Renal cortical epithelial cell (primary cell): Measurements from ENCODE around the gene MB. TPM values are rescaled to one million over a fixed set of nuclear protein-coding genes. Genes with fewer than 3 reads are reported as not detected.
A peak's percentile ranks its signal among the peaks of the same experiment; 100 is the strongest.
"Not testable (repeated sequence)": the region's sequence is repeated elsewhere in the genome, so short reads cannot be mapped to it uniquely, and the experiment has no call there.

ENCODE experiments used
- DNase-seq: peaks from one replicate; pipeline ENCODE4 v3.0.0-alpha.2; 2011; ENCODE audit warnings: low read depth
- total RNA-seq: library from RNA; depleted of rRNA; stranded (reverse); fragments of >200 nt; gene quantifications from 2 replicates; pipeline ENCODE4 v1.2.3, GENCODE V29; 2014

MB gene
- not detected in 2 replicates for total RNA-seq

DNA sequence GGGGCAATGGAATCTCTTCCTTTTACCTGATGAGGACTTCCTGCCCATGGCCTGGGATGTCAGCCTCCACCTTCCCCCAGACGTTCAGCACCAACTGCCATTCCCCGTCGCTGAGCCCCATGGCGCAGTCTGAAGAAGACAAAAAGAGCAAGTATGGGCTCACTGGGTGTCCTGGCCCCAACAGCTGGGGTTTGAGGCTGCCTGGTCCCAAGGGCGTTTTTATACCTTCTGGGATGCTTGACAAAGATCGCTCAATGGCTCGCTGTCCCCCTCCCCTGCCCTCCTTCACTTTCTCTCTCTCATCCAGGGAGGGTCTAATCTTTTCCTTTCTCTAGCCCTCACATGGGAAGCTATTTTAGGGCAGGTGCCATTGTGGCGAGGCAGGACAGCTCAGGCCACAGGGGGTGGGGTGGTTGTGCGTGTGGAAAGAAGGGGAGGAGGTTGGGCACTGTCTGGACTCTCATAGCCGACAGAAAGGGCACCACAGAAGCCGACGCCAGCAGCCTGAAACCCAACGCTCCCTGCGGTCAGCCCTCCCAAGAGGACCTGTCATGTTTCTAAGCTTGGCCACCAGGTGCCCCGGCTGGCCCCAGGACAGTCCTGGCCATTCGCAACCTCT, at the start of gene MB:
Gene MB, minus strand, starts transcription at position 193 of the 619 bp plus-strand sequence. Its CDS starts 72 bp downstream, at position 121.
- DNase-seq, result no peak

DNA sequence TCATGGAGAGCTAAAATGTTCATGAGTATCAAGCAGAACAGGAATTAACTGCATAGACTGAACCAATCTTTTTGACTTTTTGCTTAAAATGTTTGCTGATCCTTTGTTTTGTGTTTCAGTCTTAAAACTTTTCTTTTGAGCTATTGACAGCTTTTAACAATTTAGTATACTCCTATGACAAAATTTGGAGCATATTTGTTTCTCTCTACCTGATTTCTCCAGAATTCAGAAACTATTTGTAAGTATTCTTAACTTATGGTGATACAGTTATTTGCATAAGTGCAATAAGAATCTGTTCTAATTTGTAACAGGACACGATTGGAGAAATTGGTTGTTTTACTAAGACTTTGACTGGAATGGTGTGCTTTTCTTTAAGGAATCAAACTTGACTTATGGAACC, 49.6 kb upstream of the MB start:
- DNase-seq, result not testable (repeated sequence)

DNA sequence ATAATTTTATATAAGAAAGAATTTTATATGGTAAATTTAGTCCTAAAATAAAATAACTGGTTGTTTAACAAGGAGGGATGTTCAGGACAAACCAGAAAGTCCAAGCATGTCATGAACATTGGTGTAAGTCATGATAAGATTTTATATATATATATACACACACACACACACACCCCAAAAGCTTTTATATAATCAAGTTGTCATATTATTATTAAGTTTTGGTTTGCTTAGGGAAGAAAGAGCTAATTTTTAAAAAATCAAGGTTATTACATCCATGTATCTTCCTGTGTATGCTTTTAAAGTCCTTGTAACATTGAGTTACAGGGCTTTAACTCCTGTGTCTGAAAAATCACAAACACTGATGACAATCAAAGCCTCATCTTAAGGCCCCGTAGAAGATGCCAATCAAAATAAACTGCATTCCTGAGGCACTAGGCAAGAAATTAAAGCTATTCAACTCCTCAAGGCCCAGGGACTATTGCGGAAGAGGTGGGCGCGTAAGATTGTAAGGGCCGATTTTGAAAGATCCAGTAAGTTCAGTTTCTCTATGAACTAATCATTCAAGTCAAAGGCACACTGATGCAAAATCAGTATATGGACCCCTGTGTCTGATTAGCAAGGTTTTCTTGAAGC, 47.9 kb upstream of the MB start:
- no peak for DNase-seq

GRCh38 chr22:35663371-35663770, 46.2 kb upstream of the MB start:
- DNase-seq, result no peak

- DNase-seq, result no peak
These were observed 45.8 kb upstream of the MB start for GRCh38 chr22:35662914-35663313.

DNA sequence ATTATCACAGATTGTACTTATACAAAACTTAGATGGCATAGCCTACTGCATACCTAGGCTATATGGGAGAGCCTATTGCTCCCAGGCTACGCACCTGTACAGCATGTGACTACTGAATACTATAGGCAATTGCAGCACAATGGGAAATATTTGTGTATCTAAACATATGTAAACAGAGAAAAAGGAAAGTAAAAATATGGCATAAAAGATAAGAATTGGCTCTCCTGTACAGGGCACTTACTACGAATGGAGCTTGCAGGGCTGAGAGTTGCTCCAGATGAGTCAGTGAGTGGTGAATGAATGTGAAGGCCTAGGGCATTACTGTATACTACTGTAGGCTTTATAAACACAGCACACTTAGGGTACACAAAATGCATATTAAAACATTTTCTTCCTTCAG, 44.3 kb upstream of the MB start:
- DNase-seq, result no peak

DNA sequence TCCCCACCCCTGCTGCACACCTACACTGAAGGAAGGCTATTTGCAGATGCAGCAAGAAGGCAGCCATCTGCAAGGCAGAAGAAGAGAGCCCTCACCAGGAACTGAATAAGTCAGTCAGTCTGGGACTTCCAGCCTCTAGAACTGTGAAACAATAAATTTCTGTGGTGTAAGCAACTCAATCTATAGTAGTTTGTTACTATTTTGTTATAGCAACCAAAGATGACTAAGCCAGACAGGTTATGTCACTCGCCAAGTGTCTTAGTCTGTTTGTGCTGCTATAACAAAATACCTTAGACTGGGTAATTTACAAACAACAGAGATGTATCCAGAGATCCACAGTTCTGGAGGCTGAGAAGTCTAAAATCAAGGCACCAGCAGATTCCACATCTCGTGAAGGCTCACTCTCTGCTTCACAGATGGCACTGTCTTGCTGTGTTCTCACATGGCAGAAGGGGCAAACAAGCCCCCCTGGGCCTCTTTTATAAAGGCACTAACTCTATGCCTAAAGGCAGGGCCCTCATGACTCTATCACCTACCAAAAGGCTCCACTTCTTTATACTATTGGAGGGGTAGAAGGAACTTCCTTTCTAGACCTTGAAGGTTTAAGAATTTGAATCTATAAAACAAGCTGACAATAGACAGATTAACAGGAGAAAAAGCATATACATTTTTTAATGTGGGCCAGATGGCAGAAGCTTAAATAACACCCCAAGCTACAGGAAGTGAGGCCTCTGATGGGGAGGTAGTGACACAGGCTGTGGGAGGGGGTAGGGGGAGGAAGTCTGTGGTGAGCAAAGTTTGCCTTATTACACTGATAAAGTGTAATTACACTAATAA, 43.4 kb upstream of the MB start:
- peak; percentile 29 for DNase-seq

DNA sequence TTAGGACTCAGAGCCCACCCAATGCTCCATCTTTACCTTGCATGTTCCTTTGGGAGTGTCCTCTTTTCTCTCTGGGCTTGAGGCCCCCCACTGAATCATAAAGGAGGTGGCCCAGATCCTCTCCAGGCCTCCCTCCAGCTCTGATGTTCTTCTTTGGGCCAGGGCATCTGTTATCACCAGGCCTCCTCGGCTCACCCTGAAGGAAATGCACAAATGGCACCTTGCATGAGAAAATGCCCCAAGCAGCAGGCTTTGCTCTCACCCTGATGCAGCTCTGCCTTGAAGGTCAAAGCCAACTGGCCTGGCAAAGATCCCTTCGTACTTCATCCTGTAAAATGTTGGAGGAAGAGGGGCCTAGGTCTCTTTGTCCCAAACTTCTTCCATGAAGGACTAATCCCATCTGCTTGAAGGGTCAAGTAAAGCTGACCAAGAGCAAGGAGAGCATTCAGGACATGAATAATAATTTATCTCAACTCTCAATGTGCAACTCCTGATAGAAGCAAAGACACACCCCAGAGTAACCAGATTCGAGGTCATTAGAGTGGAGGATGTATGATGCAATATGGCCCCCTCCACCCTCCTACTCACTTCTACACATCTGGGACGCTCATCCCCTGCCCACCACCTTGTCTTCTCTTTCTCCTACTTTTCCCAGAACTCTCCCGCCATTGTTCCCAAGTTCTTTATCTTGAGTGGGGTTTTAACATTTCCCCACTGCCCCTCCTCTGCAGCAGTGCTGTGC, 40.6 kb upstream of the MB start:
- DNase-seq, result no peak

DNA sequence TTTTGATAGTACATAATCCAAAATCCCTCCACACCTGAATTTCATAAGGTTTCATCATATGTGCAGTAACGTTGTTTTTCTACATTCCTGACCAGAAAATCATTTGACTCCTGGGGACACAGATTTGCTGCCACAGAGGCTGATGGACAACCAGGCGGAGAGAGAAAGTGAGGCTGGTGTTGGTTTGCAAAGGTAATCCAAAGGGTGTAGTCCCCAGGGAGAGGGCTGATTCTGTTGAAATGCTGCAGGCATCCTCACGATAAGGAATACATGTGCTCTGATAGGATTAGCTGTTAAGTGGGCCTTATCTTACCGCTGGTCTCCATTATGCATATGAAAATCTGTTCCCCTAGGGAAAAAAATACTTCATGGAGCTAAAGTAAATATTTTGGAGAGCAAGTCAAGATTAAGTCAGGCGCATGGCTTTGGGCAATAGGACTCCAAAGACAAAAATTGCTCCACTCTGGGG, 39.2 kb upstream of the MB start:
- DNase-seq, result no peak

DNA sequence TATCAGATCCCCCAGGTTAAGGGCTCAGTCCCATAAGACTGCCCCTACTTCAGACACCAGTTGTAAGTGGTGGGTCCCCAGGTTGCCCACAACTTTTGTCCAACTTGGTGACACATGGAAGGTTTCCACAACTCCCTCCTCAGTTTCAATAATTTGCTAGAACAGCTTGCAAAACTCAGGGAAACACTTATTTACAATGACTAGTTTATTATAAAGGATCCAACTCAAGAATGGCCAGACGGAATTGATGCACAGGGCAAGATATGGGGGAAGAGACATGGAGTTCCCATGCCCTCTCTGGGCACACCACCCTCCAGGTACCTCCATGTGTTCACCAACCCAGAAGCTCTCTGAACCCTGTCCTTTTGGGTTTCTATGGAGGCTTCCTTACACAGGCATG, 36.7 kb upstream of the MB start:
- no peak for DNase-seq

DNA sequence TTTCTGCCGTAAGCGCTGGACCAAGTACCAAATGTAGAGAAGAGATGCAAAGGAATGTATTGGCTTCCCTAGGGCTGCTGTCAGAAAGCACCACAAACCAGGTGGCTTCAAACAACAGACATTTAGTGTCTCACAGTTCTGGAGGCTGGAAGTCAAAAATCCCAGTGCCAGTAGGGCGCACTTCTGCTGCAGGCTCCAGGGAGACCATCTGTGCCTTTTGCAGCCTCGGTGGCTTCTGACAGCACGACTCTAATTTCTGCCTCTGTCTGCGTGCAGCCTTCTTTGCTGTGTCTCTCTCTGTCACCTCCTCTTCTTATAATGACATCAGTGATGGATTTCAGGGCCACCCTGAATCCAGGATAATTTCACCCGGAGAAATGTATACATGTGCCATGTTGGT, 34.0 kb upstream of the MB start:
- no peak for DNase-seq

- no peak for DNase-seq
These were observed 32.6 kb upstream of the MB start for GRCh38 chr22:35649636-35650250.

- no peak for DNase-seq
These were observed 32.0 kb upstream of the MB start for GRCh38 chr22:35649026-35649553.

- peak; percentile 81 for DNase-seq
These were observed 31.2 kb upstream of the MB start, which contains the start of gene APOL6 for GRCh38 chr22:35648066-35649025. Gene APOL6, plus strand, starts transcription at chr22:35648446. Its CDS starts 7,980 bp downstream, at chr22:35656426.

- no peak for DNase-seq
These were observed 28.5 kb upstream of the MB start for GRCh38 chr22:35645646-35646045.

GRCh38 chr22:35643991-35644390, 26.9 kb upstream of the MB start:
- DNase-seq, result peak; percentile 79

GRCh38 chr22:35642305-35642741, 25.2 kb upstream of the MB start:
- peak; percentile 47 for DNase-seq

DNA sequence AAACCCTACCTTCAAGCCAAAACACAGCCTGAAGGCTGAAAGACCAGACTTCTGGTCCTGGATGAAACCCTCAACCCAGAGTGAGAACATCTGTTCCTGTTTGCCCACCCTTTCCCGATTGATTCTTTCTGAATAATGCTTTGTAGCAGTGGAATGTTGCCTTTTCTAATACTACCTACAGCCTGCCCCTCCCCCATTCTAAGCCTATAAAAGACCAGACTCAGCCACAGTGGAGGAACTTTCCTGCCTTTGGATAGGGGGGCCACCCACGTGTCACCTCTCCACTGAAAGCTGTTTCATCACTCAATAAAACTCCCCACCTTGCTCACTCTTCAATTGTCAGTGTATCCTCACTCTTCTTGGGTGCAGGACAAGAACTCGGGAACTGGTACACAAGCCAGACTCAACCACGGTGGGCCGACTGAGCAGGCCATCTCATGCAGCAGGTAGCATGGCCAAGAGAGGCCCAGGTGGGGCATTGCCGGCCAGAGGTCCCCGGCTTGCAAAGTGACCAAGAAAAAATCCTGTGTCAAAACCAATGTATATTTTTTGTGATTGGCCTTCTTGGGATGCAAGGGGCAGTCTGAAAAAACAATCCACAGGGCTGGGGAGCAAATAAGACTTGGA, 24.5 kb upstream of the MB start:
- no peak for DNase-seq

DNA sequence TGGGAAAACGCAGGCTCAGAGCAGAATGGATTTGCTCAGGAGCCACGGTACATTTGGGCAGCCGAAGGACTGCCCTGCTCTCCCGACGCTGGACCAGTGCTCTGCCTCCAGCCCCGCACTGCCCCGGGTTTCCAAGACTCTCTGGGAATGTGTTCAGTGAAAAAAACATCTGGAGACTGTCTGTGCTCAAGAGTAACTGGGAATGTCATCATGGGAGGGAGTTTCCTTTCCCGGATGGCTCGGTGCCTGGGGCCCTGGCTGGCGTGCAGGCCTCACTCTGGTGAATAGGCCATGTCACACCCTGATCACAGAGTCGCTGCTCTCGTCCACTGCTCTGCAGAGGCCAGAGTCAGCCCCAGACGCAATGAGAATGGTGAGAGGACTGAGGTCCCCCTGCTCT, 21.3 kb upstream of the MB start:
- no peak for DNase-seq

GRCh38 chr22:35638001-35638400, 20.9 kb upstream of the MB start:
- no peak for DNase-seq
